HG02885 (cell line): Measurements from ENCODE around the gene PPA2.

Experiments used
- ATAC-seq: cut with Tn5 transposase; IDR thresholded peaks from one replicate; pipeline ENCODE4 v1.9.1; 2021; ENCODE audit warnings: mild to moderate bottlenecking; ENCODE audit not compliant: unreplicated experiment, poor library complexity

PPA2 gene

DNA sequence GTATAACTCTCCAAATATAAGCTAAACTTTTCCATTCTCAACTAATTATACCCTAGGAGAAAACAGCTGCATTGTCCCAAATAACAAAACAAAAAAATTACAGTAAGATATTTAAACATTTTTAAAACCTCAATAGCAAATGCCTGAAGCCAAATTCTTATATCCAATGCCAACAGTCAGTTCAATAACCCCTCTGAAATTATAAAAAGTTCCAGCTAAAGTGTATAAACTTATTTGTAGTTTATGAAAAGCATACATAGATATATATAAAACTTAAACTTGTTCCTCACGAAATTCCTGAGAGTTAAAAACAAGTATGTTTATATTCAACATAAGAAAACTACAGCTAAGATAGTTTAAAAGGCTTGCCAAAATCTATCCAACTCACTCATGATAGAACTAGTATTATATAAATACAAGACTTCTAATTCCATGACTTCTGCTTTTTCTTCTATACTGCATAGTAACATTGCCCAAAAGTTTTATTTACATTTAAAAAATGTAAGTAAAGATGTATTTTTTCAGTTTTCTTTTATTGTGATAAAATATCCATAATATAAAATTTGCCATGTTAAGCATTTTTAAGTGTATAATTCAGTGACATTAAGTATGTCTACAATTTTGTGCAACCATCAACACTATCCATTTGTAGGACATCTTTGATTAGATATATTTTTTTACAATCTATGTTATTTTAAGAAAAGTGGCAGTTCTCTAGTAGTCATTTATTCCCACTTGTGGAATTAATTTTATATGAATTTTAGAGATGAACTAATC, 72.8 kb downstream of the PPA2 start:
- no peak for ATAC-seq

GRCh38 chr4:105399532-105400161, 74.2 kb downstream of the PPA2 start:
- no peak for ATAC-seq

DNA sequence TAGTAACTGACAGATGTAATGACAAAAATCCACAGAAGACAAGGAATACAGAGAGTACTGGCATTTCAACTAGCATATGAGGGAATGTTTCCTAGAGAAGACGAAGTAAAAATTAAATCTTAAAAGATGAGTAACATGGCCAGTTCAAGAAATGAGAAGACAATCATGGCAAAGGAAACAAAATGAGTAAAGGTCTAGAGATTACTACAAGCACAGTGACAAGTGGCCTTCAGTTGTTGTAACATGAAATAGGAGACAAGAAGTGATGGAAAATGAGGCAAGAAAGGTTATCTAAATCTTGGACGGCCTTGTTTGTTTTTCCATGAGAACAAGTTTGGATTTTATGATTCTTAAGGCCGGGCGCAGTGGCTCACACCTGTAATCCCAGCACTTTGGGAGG, 81.0 kb downstream of the PPA2 start:
- ATAC-seq = no peak

GRCh38 chr4:105389167-105389566, 84.7 kb downstream of the PPA2 start:
- ATAC-seq = no peak

DNA sequence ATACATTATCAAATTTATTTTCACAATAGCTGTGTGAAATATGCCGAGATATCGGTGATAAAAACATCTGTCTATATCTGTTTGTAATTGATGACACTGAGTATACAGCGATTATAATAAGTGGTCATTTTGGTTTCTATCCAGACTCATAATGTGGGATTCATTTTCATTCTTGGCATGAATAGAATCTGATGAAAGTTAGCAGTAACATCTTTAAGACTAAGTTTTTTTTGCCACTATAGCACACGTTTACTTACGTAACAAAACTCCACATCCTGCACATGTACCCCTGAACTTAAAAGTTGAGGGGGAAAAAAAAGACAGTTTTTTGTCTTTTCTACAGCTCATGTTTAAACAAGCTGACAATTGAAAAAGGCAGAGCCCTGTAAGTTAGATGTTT, 86.4 kb downstream of the PPA2 start:
- no peak for ATAC-seq

- ATAC-seq = no peak
Observed at GRCh38 chr4:105386012-105386411, 87.8 kb downstream of the PPA2 start.

DNA sequence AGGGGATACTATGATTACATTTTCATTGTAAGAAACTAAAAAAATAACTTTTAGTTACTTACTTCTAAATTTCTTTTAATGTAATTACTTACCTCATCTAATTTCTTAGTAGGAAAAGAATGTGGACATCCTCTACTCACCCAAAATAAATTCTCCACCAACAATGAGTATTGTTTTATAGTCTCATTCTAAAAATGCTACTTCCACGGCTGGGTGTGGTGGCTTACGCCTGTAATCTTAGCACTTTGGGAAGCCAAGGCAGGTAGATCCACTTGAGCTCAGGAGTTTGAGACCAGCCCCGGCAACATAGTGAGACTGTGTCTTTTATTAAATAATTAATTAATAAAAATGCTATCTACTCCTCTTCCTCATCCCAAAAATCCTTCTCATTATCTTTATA, 99.8 kb downstream of the PPA2 start:
- no peak for ATAC-seq

GRCh38 chr4:105373324-105373723, 100.5 kb downstream of the PPA2 start:
- ATAC-seq = no peak

- no peak for ATAC-seq
Observed at GRCh38 chr4:105369988-105370387, 103.9 kb downstream of the PPA2 start.

- ATAC-seq = no peak
Observed at GRCh38 chr4:105361053-105361452, 112.8 kb downstream of the PPA2 start.

DNA sequence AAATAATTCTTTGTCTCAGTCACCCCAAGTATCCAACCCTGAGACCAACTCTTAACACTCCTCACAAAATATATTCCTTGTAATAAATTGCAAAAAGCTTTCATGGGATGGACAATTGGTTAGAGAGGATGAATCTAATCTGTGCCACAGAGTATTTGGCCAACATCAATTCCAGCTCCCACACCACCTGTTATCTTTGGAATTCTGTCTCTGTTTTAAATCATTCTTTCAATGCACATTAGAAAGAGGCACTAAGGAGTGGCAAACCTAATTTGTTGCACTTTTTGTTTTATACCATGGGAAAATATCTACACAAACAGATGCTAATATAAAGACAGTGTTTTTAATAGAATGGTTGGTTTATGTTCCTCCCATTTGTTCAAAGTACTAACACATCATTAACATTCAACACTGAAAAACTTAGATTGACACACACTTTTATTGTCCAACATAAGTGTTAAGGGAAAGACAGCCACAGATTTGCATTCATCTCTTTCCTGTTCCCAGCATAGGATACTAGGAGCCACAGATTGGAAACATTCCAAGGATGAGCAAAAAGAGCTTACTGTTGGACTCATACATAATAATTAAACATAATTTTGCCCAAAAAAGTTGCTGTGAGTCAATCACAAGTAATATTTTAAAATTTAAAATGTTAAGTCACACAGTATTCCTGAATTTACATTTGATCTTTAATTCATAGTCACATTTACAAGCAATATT, 116.4 kb downstream of the PPA2 start:
- no peak for ATAC-seq

DNA sequence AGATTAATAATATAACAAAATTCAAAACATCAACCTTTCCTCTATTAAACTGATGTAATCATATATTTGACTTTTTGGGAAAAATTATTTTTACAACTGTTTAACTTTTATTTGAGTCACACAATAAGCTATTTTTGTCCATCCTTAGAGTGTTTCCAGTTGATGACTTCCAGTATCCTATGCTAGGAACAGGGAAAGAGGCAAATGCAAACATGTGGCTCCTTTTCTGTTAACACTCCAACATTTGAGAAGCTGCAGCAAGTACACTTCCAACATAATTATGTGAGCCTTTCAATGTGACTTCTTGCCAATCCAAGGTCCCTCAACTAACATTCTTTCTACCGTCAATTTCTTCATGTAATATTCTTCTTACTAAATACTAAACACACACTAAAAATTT, 117.7 kb downstream of the PPA2 start:
- ATAC-seq = no peak

GRCh38 chr4:105352826-105353225, 121.0 kb downstream of the PPA2 start:
- ATAC-seq = peak; percentile 85

DNA sequence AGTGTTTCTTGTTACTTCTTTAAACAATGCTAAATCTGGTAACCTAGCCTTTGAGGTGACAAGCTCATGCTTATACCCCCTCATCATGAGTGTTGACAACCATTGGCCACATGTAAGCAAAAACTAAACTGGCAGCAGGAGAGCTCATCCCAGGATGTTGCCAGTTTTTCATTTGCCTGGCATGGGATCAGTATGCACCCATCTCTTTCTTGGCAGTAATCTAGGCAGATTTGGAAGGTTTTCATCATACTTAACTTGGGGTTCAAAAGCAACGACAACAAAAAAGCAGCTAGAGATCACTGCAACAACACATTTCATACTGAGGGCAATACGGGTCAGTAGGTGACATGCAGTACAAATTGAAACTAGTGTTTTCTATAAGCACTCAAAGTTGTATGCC, 122.0 kb downstream of the PPA2 start:
- ATAC-seq = no peak

DNA sequence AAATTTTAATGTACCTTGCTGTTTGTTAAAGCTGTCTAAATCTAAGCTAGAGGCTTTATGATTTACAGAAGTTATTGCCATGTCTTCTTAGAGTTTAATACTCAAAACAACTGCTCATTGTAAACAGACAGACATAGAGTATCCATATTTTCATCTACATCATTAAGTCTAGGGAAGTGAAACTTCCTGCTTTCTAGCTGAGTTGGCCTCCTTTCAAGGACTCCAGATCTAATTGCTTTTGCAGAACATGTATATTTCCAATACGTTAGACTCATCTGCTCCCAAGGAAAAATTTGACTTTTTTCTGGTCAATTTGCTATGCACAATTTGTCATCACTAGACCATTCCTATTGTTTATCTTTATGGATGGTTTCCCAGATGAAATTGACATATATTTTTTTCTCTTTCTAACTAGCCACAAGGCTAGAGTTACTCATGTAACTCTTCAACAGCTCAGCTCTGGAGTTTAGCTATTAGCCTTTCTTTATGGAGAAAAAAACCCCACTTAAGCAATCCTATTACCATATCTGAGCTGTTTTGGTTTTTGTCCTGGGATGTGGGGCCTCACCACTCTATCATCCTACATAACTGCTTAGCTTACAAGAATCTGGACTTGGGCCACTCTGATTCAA, 122.9 kb downstream of the PPA2 start:
- ATAC-seq = no peak

DNA sequence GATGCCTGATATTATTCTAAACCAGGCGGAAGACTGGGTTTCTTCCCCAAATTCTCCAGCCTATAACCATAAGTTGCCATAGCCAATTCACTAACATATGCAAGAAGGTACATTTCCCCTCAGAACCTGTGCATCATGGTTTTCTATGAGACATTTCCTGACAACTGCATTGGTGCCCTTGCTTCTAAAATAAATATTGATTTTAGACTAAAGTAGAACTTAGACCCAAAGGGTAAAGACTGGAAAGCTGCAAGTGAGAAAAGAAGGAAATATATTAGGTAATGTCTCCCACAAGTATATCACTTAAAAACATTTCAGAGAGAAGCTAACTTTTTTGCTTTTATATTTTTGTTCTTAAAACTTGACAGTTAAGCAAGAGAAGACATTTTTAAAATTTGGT, 125.1 kb downstream of the PPA2 start:
- ATAC-seq = no peak

- no peak for ATAC-seq
Observed at GRCh38 chr4:105346869-105347268, 127.0 kb downstream of the PPA2 start.

DNA sequence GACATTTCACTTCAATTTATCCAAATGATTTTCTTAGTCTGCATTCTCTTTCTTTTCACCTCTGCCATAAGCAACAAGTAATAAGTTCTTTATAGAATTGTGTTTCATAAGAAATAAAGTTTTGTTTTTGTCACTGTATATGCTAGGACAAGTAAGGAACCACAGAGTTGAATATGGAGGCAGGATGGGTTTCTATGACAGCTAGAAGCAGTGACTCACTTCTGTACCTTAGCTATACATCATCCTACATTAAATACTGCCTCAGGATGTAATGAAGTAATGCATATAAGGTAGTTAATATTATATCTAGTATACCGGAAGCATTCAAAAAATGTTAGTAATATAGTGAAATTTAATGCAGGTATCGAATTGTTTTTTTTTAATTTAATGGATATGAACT, 128.0 kb downstream of the PPA2 start:
- ATAC-seq = no peak

DNA sequence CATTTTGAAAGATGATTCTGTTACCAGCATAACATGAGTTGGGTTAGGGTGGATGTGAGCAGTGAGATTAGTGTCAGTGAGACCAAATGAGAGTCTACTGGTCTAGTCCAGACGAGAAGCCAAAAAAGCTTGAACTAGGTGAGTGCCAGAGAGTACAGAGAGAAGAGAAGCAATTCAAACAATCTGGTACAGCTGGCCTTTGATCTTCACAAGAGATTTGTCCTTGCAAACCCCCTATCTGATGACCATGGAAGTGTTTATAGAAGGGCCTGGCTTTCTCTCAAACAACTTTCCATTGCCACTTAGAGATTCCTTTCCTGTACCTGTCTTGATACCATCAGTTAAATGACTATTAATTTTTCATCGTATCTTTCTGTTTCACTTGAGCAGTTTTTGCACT, 128.5 kb downstream of the PPA2 start:
- no peak for ATAC-seq

- no peak for ATAC-seq
Observed at GRCh38 chr4:105344141-105344540, 129.7 kb downstream of the PPA2 start.
